K562 (cell line): ENCODE data around the gene OLR1. TPM values are rescaled to one million over a fixed set of nuclear protein-coding genes. Genes with fewer than 3 reads are reported as not detected.

Source experiments
- ATAC-seq: fragments of 200-7000 bp; cut with Tn5 transposase; 3 replicates; pipeline ENCODE4 v1.9.1; 2020; ENCODE audit warnings: moderate library complexity
- BruUV-seq: library from RNA; stranded (reverse); fragments of 400-500 nt; replicated peaks from 2 replicates; lab custom pipeline; 2021; lab: Mats Ljungman, UMichigan
- CTCF ChIA-PET: fragments of 300-600 bp; formaldehyde crosslinking; extraction: SDS; loops from one replicate; lab custom pipeline; 2021; ENCODE audit warnings: low intra/inter-chr PET ratio; lab: Yijun Ruan, JAX
- POLR2A ChIA-PET: fragments of 300-600, 350-650 bp; sonication (Branson Sonifier 250); formaldehyde crosslinking; extraction: SDS; loops from one replicate; lab custom pipeline; 2021; ENCODE audit warnings: antibody characterized with exemption, inconsistent platforms; lab: Yijun Ruan, JAX
- DNase-seq, 4 experiments: peaks; one replicate each; pipeline versions ENCODE4 v3.0.0 to v3.0.0-alpha.2; 2011 to 2018; ENCODE audit warnings: low spot score in 3 of 4, mixed read lengths in 3 of 4; ENCODE audit errors: extremely low read depth in 1 of 4
- FAIRE-seq: peaks from 2 replicates; lab custom pipeline; 2011; peaks lifted over from hg19 to GRCh38; lab: Jason Lieb, UNC
- H2AFZ ChIP-seq: 2 replicates; pipeline ENCODE4 v1.6.0; 2011; ENCODE audit warnings: low read depth, low read length, control low read depth, inconsistent platforms
- H3K27ac ChIP-seq: fragments of 200-600 bp; 3 replicates; pipeline ENCODE4 v1.8.0; 2011; ENCODE audit warnings: low read depth, mild to moderate bottlenecking, control low read depth, inconsistent platforms, low read length, moderate library complexity, mixed read lengths; ENCODE audit errors: extremely low read depth
- H3K27me3 ChIP-seq, 2 experiments: fragments of 300-600 bp in 1 of 2; 2 replicates in 1 of 2; 3 replicates in 1 of 2; pipeline versions ENCODE4 v1.6.0 to v1.8.0; 2011; ENCODE audit warnings: inconsistent platforms in 2 of 2, low read length in 2 of 2, mild to moderate bottlenecking in 1 of 2, mixed read lengths in 1 of 2, moderate library complexity in 1 of 2; ENCODE audit not compliant: control insufficient read depth in 2 of 2, insufficient read depth in 2 of 2
- H3K36me3 ChIP-seq: fragments of 300-600 bp; 3 replicates; pipeline ENCODE4 v1.8.0; 2011; ENCODE audit warnings: mild to moderate bottlenecking, low read length, inconsistent platforms; ENCODE audit not compliant: control insufficient read depth, insufficient read depth
- H3K4me1 ChIP-seq, 2 experiments: fragments of 200-600 bp in 1 of 2; replicated peaks in 1 of 2; 2 replicates in 1 of 2; 3 replicates in 1 of 2; pipeline versions ENCODE4 v1.5.1 to v1.8.0; 2011; ENCODE audit warnings: inconsistent platforms in 2 of 2, low read length in 2 of 2, mild to moderate bottlenecking in 1 of 2, mixed read lengths in 1 of 2, moderate library complexity in 1 of 2; ENCODE audit not compliant: control insufficient read depth in 2 of 2, insufficient read depth in 2 of 2
- H3K4me2 ChIP-seq: 2 replicates; pipeline ENCODE4 v1.6.1; 2011; ENCODE audit warnings: low read length, control low read depth, inconsistent platforms, mixed read lengths; ENCODE audit not compliant: insufficient read depth
- H3K4me3 ChIP-seq: fragments of 200-600 bp; sonication (generic), shearing (Covaris generic); 2 replicates; pipeline ENCODE4 v1.5.1; 2016; ENCODE audit warnings: control low read depth, inconsistent platforms
- H3K79me2 ChIP-seq: fragments of 200-600 bp; 3 replicates; pipeline ENCODE4 v1.8.0; 2011; ENCODE audit warnings: low read length, inconsistent platforms; ENCODE audit not compliant: control insufficient read depth, insufficient read depth
- H3K9ac ChIP-seq, 2 experiments: 2 replicates each; pipeline versions ENCODE4 v1.6.0 to v1.6.1; 2011; ENCODE audit warnings: low read depth in 2 of 2, low read length in 2 of 2, control low read depth in 1 of 2, inconsistent platforms in 1 of 2, mild to moderate bottlenecking in 1 of 2, mixed read lengths in 1 of 2; ENCODE audit not compliant: insufficient read depth in 1 of 2
- H3K9me1 ChIP-seq: one replicate; pipeline ENCODE4 v1.6.0; 2011; ENCODE audit warnings: inconsistent platforms, mild to moderate bottlenecking, low read length, moderate library complexity; ENCODE audit not compliant: control insufficient read depth, insufficient read depth
- H3K9me3 ChIP-seq: replicated peaks from 2 replicates; pipeline ENCODE4 v1.5.1; 2011; ENCODE audit warnings: low read depth, low read length, inconsistent platforms; ENCODE audit not compliant: control insufficient read depth, insufficient read depth
- H4K20me1 ChIP-seq: replicated peaks from 2 replicates; pipeline ENCODE4 v1.6.1; 2011; ENCODE audit warnings: low read length, inconsistent platforms, mixed read lengths; ENCODE audit not compliant: control insufficient read depth, insufficient read depth
- BRCA1 ChIP-seq, 2 experiments: fragments of 450-650 bp in 1 of 2; sonication (generic) in 1 of 2; formaldehyde crosslinking in 1 of 2; IDR thresholded peaks; 2 replicates each; pipeline versions ENCODE4 v1.5.0 to v1.6.1; 2017 to 2020; ENCODE audit warnings: mild to moderate bottlenecking in 1 of 2, missing genetic modification reagents in 1 of 2
- BRD4 ChIP-seq: fragments of 200-600 bp; sonication (generic); IDR thresholded peaks from 2 replicates; pipeline ENCODE4 v1.6.1; 2017; ENCODE audit warnings: inconsistent platforms
- DDX20 ChIP-seq: fragments of 450-650 bp; IDR thresholded peaks from 2 replicates; pipeline ENCODE4 v1.6.1; 2016; ENCODE audit warnings: missing genetic modification characterization, low read depth, mild to moderate bottlenecking, missing compliant biosample characterization, moderate library complexity
- ETS2 ChIP-seq: IDR thresholded peaks from 2 replicates; pipeline ENCODE4 v1.6.1; 2016; ENCODE audit warnings: borderline replicate concordance, missing genetic modification characterization, mild to moderate bottlenecking, moderate library complexity, missing compliant biosample characterization; ENCODE audit not compliant: poor library complexity, severe bottlenecking
- GTF2F1 ChIP-seq: IDR thresholded peaks from 2 replicates; pipeline ENCODE4 v1.6.1; 2011; ENCODE audit warnings: low read depth, low read length, improper control_type of control experiment
- ILK ChIP-seq: fragments of 450-650 bp; IDR thresholded peaks from 2 replicates; pipeline ENCODE4 v1.6.1; 2016; ENCODE audit warnings: missing genetic modification characterization, low read depth, mild to moderate bottlenecking, missing compliant biosample characterization, moderate library complexity, borderline replicate concordance
- MEF2D ChIP-seq: conservative IDR thresholded peaks from 2 replicates; pipeline ENCODE4 v1.6.1; 2016; ENCODE audit warnings: low read depth, missing genetic modification characterization, missing compliant biosample characterization
- MTF1 ChIP-seq: fragments of 250-450 bp; sonication (Bioruptor Pico); IDR thresholded peaks from 2 replicates; pipeline ENCODE4 v1.9.0; 2021; ENCODE audit warnings: moderate library complexity, mild to moderate bottlenecking, inconsistent platforms, borderline replicate concordance
- PRPF4 ChIP-seq: fragments of 200-400 bp; formaldehyde crosslinking; IDR thresholded peaks from one replicate; pipeline ENCODE4 v1.6.1; 2017; ENCODE audit warnings: low read length, low read depth, mild to moderate bottlenecking; ENCODE audit not compliant: insufficient read depth, poor library complexity, severe bottlenecking
- WGBS: fragments of 100-300 bp; shearing (Covaris generic); methylation state at CpG from one replicate; pipeline ENCODE4 v1.1.6; 2016; ENCODE audit warnings: low coverage, mixed read lengths; ENCODE audit not compliant: insufficient coverage; ENCODE audit errors: missing lambda C conversion rate; 5-methylcytosine and 5-hydroxymethylcytosine counted together
- in situ Hi-C: fragments of 300-500 bp; cut with MboI; formaldehyde crosslinking; loops from 4 replicates; pipeline ENCODE4 v1.15.0; 2018; ENCODE audit warnings: inconsistent platforms, mixed read lengths
- intact Hi-C: fragments of 100-400 bp; cut with micrococcal nuclease; formaldehyde crosslinking; loops from 2 replicates; pipeline ENCODE4 v1.14.2; 2022
- polyA plus RNA-seq, 8 experiments: library from polyadenylated mRNA; depleted of rRNA in 4 of 8; stranded (reverse) in 5 of 8; unstranded in 3 of 8; fragments of >200 nt; fragmentation: Nextera tagmentation in 2 of 8; fragmentation: Illumina TruSeq in 1 of 8; extraction: Ambion mirVana in 2 of 8; extraction: Trizol in 1 of 8; gene quantifications; 2 replicates each; pipeline versions ENCODE4 v1.2.1 to v1.2.3, GENCODE V29; 2011 to 2014; ENCODE audit warnings: inconsistent platforms in 1 of 8, missing spikeins in 1 of 8
- total RNA-seq, 7 experiments: library from RNA; depleted of rRNA in 6 of 7; stranded (reverse); fragments of >200 nt in 6 of 7; fragmentation: Illumina TruSeq in 2 of 7; extraction: Trizol in 2 of 7; gene quantifications; 2 replicates each; pipeline versions ENCODE4 v1.2.1 to v1.2.3, GENCODE V29; 2011 to 2021; ENCODE audit warnings: low replicate concordance in 1 of 7
- TF ChIP-seq, protein P1 (sequence below), 2 experiments: fragments of 450-650 bp; formaldehyde crosslinking in 1 of 2; IDR thresholded peaks; 2 replicates each; pipeline versions ENCODE4 v1.4.0 to v1.6.1; 2014 to 2020; ENCODE audit warnings: mild to moderate bottlenecking in 2 of 2, borderline replicate concordance in 1 of 2, low read depth in 1 of 2

OLR1 gene
- total and polyA plus RNA-seq, 9 of the 15 experiments (the other 6 are each of a cell fraction or from before 2014, with no cell fraction given): not detected

DNA sequence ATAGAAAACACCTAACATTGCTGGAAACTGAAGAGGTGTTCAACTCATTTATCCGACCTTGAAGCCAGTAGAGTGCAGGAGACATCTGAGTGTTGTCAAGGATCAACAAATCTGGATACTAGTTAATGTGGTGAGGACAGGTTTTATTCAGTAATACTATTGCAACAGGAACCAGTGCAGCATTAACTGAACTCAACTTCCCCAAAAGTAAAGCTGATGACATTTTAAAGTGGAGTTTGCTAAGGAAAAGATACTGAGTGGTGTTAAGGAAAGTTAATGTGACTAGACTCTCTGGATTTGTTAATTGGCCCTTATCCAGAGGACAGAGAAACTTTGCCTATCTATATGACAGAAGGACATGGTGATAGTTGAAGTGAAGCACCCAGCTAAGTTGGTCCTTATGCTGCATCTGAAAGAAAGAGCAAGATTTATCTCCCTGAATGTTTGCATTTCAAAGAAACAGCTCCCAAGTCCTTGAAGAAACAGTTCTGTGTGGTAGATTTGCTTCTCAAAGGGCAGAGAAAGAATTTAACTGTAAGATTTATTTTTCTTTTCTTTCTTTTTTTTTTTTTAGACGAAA is 40.7 kb downstream of the OLR1 start:
- CTCF ChIA-PET: no interaction called here
- no peaks in the 10 kb centered on the region for H3K9me1 ChIP-seq
- FAIRE-seq (no peak), DNase-seq (no peak), ATAC-seq (no peak)
- no peaks in the 10 kb centered on the region for H3K36me3 ChIP-seq
- H3K79me2 ChIP-seq: no peaks in the 10 kb centered on the region
- no peak overlapping the region for H3K9ac ChIP-seq
- no peaks in the 10 kb centered on the region; a peak in 1 of 5 replicates for H3K27me3 ChIP-seq
- no TSS peak for BruUV-seq
- in situ Hi-C loops: loop anchor here (25.0 kb wide), 1 partner anchor 319 kb away; no protein-coding TSS in a partner anchor
- no peak overlapping the region for H3K4me3 ChIP-seq
- H2AFZ ChIP-seq: no peak overlapping the region
- H3K9me3 ChIP-seq: no peaks in the 10 kb centered on the region
- intact Hi-C loops: no loop called here
- H3K4me2 ChIP-seq: no peak overlapping the region
- WGBS: 0% methylated on average over 1 of the region's 2 CpGs
- H3K27ac ChIP-seq: no peak overlapping the region
- no peaks in the 10 kb centered on the region for H3K4me1 ChIP-seq
- TF ChIP-seq BRCA1 (IDR thresholded peaks at IDR 0.05) (no peak), BRCA1 (CRISPR knock-in tag; IDR thresholded peaks at IDR 0.05) (no peak), ILK (tag) (no peak), MTF1 (no peak), PRPF4 (no peak), DDX20 (tag) (no peak), ETS2 (tag) (no peak), GTF2F1 (no peak), BRD4 (no peak), MEF2D (no peak)
- TF ChIP-seq, protein P1, sequence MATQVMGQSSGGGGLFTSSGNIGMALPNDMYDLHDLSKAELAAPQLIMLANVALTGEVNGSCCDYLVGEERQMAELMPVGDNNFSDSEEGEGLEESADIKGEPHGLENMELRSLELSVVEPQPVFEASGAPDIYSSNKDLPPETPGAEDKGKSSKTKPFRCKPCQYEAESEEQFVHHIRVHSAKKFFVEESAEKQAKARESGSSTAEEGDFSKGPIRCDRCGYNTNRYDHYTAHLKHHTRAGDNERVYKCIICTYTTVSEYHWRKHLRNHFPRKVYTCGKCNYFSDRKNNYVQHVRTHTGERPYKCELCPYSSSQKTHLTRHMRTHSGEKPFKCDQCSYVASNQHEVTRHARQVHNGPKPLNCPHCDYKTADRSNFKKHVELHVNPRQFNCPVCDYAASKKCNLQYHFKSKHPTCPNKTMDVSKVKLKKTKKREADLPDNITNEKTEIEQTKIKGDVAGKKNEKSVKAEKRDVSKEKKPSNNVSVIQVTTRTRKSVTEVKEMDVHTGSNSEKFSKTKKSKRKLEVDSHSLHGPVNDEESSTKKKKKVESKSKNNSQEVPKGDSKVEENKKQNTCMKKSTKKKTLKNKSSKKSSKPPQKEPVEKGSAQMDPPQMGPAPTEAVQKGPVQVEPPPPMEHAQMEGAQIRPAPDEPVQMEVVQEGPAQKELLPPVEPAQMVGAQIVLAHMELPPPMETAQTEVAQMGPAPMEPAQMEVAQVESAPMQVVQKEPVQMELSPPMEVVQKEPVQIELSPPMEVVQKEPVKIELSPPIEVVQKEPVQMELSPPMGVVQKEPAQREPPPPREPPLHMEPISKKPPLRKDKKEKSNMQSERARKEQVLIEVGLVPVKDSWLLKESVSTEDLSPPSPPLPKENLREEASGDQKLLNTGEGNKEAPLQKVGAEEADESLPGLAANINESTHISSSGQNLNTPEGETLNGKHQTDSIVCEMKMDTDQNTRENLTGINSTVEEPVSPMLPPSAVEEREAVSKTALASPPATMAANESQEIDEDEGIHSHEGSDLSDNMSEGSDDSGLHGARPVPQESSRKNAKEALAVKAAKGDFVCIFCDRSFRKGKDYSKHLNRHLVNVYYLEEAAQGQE (IDR thresholded peaks at IDR 0.05; ENCODE audit: borderline replicate concordance): no peak
- TF ChIP-seq, protein P1 (CRISPR knock-in tag; IDR thresholded peaks at IDR 0.05; ENCODE audit: low read depth): no peak
- POLR2A ChIA-PET: no interaction called here
- H4K20me1 ChIP-seq: no peaks in the 10 kb centered on the region
